Heart left ventricle (tissue), 16 donors: ENCODE results near the gene CHRM2. TPM values are rescaled to one million over a fixed set of nuclear protein-coding genes. Genes with fewer than 3 reads are reported as not detected.

ENCODE experiments used
- ATAC-seq, 4 donors: fragments of 200-7000 bp; cut with Tn5 transposase; one replicate each; pipeline ENCODE4 v1.9.1; 2020 to 2022; ENCODE audit warnings: moderate library complexity in 4 of 4, mild to moderate bottlenecking in 3 of 4, moderate number of reproducible peaks in 1 of 4
- DNase-seq, 5 donors: peaks; one replicate each; pipeline ENCODE4 v3.0.0-alpha.2; 2020
- H3K27ac ChIP-seq, 12 donors: fragments of 200-600 bp; sonication (generic) in 4 of 12; one replicate each; pipeline versions ENCODE4 v1.5.0 to v1.8.0; 2016 to 2022; ENCODE audit warnings: mild to moderate bottlenecking in 2 of 12
- H3K27me3 ChIP-seq, 9 donors: fragments of 200-600 bp; sonication (generic) in 2 of 9; one replicate each; pipeline versions ENCODE4 v1.5.1 to v1.8.0; 2016 to 2022; ENCODE audit warnings: mild to moderate bottlenecking in 3 of 9
- H3K36me3 ChIP-seq, 9 donors: fragments of 200-600 bp; sonication (generic) in 2 of 9; one replicate each; pipeline versions ENCODE4 v1.5.0 to v1.8.0; 2018 to 2022; ENCODE audit warnings: mild to moderate bottlenecking in 2 of 9
- H3K4me1 ChIP-seq, 12 donors: fragments of 200-600 bp; sonication (generic) in 4 of 12; one replicate each; pipeline versions ENCODE4 v1.5.0 to v1.8.0; 2016 to 2022; ENCODE audit warnings: mild to moderate bottlenecking in 3 of 12
- H3K4me3 ChIP-seq, 12 donors: fragments of 200-600 bp; sonication (generic) in 4 of 12; one replicate each; pipeline versions ENCODE4 v1.5.0 to v1.8.0; 2017 to 2022; ENCODE audit warnings: mild to moderate bottlenecking in 9 of 12, moderate library complexity in 4 of 12
- H3K9me3 ChIP-seq, 12 donors: fragments of 200-600 bp; sonication (generic) in 4 of 12; one replicate each; pipeline versions ENCODE4 v1.5.0 to v1.8.0; 2016 to 2022; ENCODE audit warnings: mild to moderate bottlenecking in 1 of 12
- CTCF ChIP-seq, 12 donors: fragments of 200-600 bp; sonication (generic) in 4 of 12; IDR thresholded peaks; one replicate each; pipeline versions ENCODE4 v1.5.0 to v1.8.0; 2018 to 2022; ENCODE audit warnings: antibody characterized with exemption in 12 of 12, mild to moderate bottlenecking in 5 of 12
- POLR2A ChIP-seq, 2 donors: fragments of 450-650 bp; IDR thresholded peaks; one replicate each; pipeline ENCODE4 v1.6.1; 2017; ENCODE audit warnings: antibody characterized with exemption in 2 of 2, mild to moderate bottlenecking in 2 of 2, moderate library complexity in 2 of 2
- WGBS, 4 donors: extraction: QIAGEN DNeasy Blood & Tissue Kit in 2 of 4; methylation state at CpG; one replicate each; pipeline versions ENCODE4 v1.1.5 to v1.1.7; 2013 to 2018; 5-methylcytosine and 5-hydroxymethylcytosine counted together
- intact Hi-C, 10 donors: fragments of 100-400 bp; cut with DNase I; formaldehyde crosslinking; loops; one replicate each; pipeline versions ENCODE4 v1.11.1 to v1.14.2; 2022
- polyA plus RNA-seq, 2 donors: library from polyadenylated mRNA; stranded (reverse); fragments of 200-250 nt; gene quantifications; one replicate each; pipeline ENCODE4 v1.2.3, GENCODE V29; 2013
- total RNA-seq, 9 donors: library from RNA; depleted of rRNA in 2 of 9; stranded (reverse); fragments of >200 nt in 2 of 9; fragmentation: NEBNext Ultra II Directional in 3 of 9; extraction: Animal tissue kit (Norgen Biotek cat#: 25700) in 3 of 9; gene quantifications; one replicate each; pipeline versions ENCODE4 v1.1.0 to v1.2.4, GENCODE V29; 2016 to 2023
- donor health status: ischemic (EF 13 %, LVEDD 7.1; RV severe dilation, severe dysfunction).
- donor health status: healthy with polysubstance abuse.
- donor health status: DM: no; HTN: yes; CAD: no.
- donor health status: DM: no; HTN: no; CAD: no.
- donor health status: ischemic (EF 25% LVEDD 6.9; RV normal size, moderate dysfunction).
- donor health status: ischemic (EF 25% LVEDD 5.7; RV mildly dilated, moderate dysfunction).
- donor health status: healthy.
- donor health status: DM: yes; HTN: yes; CAD: no.
- donor health status: ischemic (EF 35%, LVEDD 5.7; RV mildly dilated, moderate dysfunction).
- donor health status: nonischemic (EF 11% LVEDD 7.7; RV severe dilation, severe dysfunction).
- donor health status: DM: yes; HTN: yes; CAD: no.
- donor health status: PGD.
- donor health status: ischemic (EF 29% LVEDD 5.4; RV normal size, mild dysfunction).
- donor health status: nonischemic (EF 23%, LVEDD 6.1; RV moderate dilation, normal function).

The CHRM2 gene
- total and polyA plus RNA-seq, 11 donors: 22.2 to 124 (median 51.2) TPM

GRCh38 chr7:137003566-137003965 is 135.1 kb downstream of the CHRM2 start:
- intact Hi-C loops: loop anchor here in 1 of 10 donors (10.0 kb wide), 1 partner anchor 81 kb away; no protein-coding TSS in a partner anchor
- no peak for TF ChIP-seq CTCF (IDR thresholded peaks at IDR 0.05)
- TF ChIP-seq POLR2A (IDR thresholded peaks at IDR 0.05): no peak

GRCh38 chr7:137005873-137006272 is 137.4 kb downstream of the CHRM2 start:
- H3K27ac ChIP-seq: peak overlapping the region in 9 of 12 donors; percentile 23 to 78 (median 63)
- H3K4me3 ChIP-seq: no peak overlapping the region
- no peaks in the 10 kb centered on the region for H3K36me3 ChIP-seq
- intact Hi-C loops: loop anchor here in 2 of 10 donors (5.0 to 10.0 kb wide), 2 partner anchors 79 to 134 kb away; no protein-coding TSS in a partner anchor
- H3K9me3 ChIP-seq: no peaks in the 10 kb centered on the region
- TF ChIP-seq POLR2A (IDR thresholded peaks at IDR 0.05): no peak
- TF ChIP-seq CTCF (IDR thresholded peaks at IDR 0.05): no peak
- peaks cover 0 to 26% (median 8%) of the 10 kb centered on the region in 12 donors for H3K4me1 ChIP-seq
- DNase-seq (no peak), ATAC-seq (no peak)
- no peaks in the 10 kb centered on the region for H3K27me3 ChIP-seq
- 87 to 91% (median 89%) methylated on average over 3 of the region's 3 CpGs for WGBS, 4 donors

More at GRCh38 chr7:137003566-137003965, 135.1 kb downstream of the CHRM2 start:
- Histone ChIP-seq H3K36me3 (no peaks in the 10 kb centered on the region), H3K4me1 (peaks cover 0 to 26% (median 8%) of the 10 kb centered on the region in 12 donors), H3K27ac (peak overlapping the region in 2 of 12 donors; percentile 2 to 48), H3K4me3 (no peak overlapping the region), H3K9me3 (no peaks in the 10 kb centered on the region), H3K27me3 (no peaks in the 10 kb centered on the region)
- ATAC-seq: no peak
- no peak for DNase-seq
- WGBS, 4 donors: 80 to 87% (median 83%) methylated on average over 2 of the region's 2 CpGs

- H3K4me1 ChIP-seq: peaks cover 0 to 26% (median 8%) of the 10 kb centered on the region in 12 donors
- DNase-seq (peak in 1 of 5 donors; percentile 31), ATAC-seq (peak; percentile 65 to 83 (median 77))
- no peak overlapping the region for H3K4me3 ChIP-seq
- no peaks in the 10 kb centered on the region for H3K27me3 ChIP-seq
- H3K36me3 ChIP-seq: no peaks in the 10 kb centered on the region
- WGBS, 4 donors: 11 to 19% (median 14%) methylated on average over 1 of the region's 1 CpG
- peak overlapping the region in 9 of 12 donors; percentile 17 to 78 (median 63) for H3K27ac ChIP-seq
- H3K9me3 ChIP-seq: no peaks in the 10 kb centered on the region
- intact Hi-C loops: loop anchor here in 2 of 10 donors (5.0 to 10.0 kb wide), 2 partner anchors 79 to 134 kb away; no protein-coding TSS in a partner anchor
- TF ChIP-seq CTCF (IDR thresholded peaks at IDR 0.05) (no peak), POLR2A (IDR thresholded peaks at IDR 0.05) (no peak)
Measured at GRCh38 chr7:137006293-137006692, 137.8 kb downstream of the CHRM2 start.

GRCh38 chr7:137007001-137007694 is 138.7 kb downstream of the CHRM2 start:
- no peak overlapping the region for H3K4me3 ChIP-seq
- H3K9me3 ChIP-seq: no peaks in the 10 kb centered on the region
- no peak for DNase-seq
- H3K27me3 ChIP-seq: no peaks in the 10 kb centered on the region
- peaks cover 0 to 26% (median 8%) of the 10 kb centered on the region in 12 donors for H3K4me1 ChIP-seq
- ATAC-seq: no peak
- peak overlapping the region in 9 of 12 donors; percentile 12 to 78 (median 63) for H3K27ac ChIP-seq
- no peak for TF ChIP-seq CTCF (IDR thresholded peaks at IDR 0.05)
- TF ChIP-seq POLR2A (IDR thresholded peaks at IDR 0.05): no peak
- no peaks in the 10 kb centered on the region for H3K36me3 ChIP-seq
- 62 to 90% (median 74%) methylated on average over 3 of the region's 3 CpGs for WGBS, 4 donors
- intact Hi-C loops: loop anchor here in 2 of 10 donors (5.0 to 10.0 kb wide), 2 partner anchors 78 to 135 kb away; no protein-coding TSS in a partner anchor
